GM12891 (cell line): ENCODE results near the gene HK1.
"Not testable (repeated sequence)": the region's sequence is repeated elsewhere in the genome, so short reads cannot be mapped to it uniquely, and the experiment has no call there.

ENCODE experiments used
- DNase-seq: peaks from one replicate; pipeline ENCODE4 v3.0.0; 2011; ENCODE audit warnings: low spot score; ENCODE audit not compliant: insufficient read length
- FAIRE-seq: peaks from 2 replicates; lab custom pipeline; 2011; peaks lifted over from hg19 to GRCh38; lab: Jason Lieb, UNC
- PAX5 ChIP-seq: IDR thresholded peaks from 2 replicates; pipeline ENCODE4 v1.6.1; 2011; ENCODE audit warnings: low read length, moderate library complexity, mild to moderate bottlenecking; ENCODE audit not compliant: insufficient read depth, severe bottlenecking
- POLR2A ChIP-seq: IDR thresholded peaks from 2 replicates; pipeline ENCODE4 v1.6.1; 2011; ENCODE audit warnings: low read depth, low read length, control low read depth
- POLR2AphosphoS5 ChIP-seq: IDR thresholded peaks from 2 replicates; pipeline ENCODE4 v1.6.1; 2011; ENCODE audit warnings: low read depth, low read length, control low read depth
- POU2F2 ChIP-seq: IDR thresholded peaks from 2 replicates; pipeline ENCODE4 v1.6.1; 2011; ENCODE audit warnings: low read depth, mild to moderate bottlenecking, control low read depth, low read length, moderate library complexity
- SPI1 ChIP-seq: IDR thresholded peaks from 2 replicates; pipeline ENCODE4 v1.6.1; 2011; ENCODE audit warnings: low read depth, low read length, control low read depth
- TAF1 ChIP-seq: IDR thresholded peaks from 2 replicates; pipeline ENCODE4 v1.6.1; 2011; ENCODE audit warnings: low read depth, low read length, control low read depth

The HK1 gene

GRCh38 chr10:69323622-69324021 is 45.3 kb downstream of the HK1 start:
- FAIRE-seq (no peak), DNase-seq (no peak)
- TF ChIP-seq TAF1 (no peak), SPI1 (no peak), POLR2A (no peak), POU2F2 (no peak), POLR2AphosphoS5 (no peak), PAX5 (no peak)

GRCh38 chr10:69324583-69324982 is 46.3 kb downstream of the HK1 start:
- FAIRE-seq (no peak), DNase-seq (no peak)
- TF ChIP-seq PAX5: no peak
- no peak for TF ChIP-seq SPI1
- TF ChIP-seq POU2F2: no peak
- no peak for TF ChIP-seq POLR2A
- TF ChIP-seq TAF1: no peak

DNA sequence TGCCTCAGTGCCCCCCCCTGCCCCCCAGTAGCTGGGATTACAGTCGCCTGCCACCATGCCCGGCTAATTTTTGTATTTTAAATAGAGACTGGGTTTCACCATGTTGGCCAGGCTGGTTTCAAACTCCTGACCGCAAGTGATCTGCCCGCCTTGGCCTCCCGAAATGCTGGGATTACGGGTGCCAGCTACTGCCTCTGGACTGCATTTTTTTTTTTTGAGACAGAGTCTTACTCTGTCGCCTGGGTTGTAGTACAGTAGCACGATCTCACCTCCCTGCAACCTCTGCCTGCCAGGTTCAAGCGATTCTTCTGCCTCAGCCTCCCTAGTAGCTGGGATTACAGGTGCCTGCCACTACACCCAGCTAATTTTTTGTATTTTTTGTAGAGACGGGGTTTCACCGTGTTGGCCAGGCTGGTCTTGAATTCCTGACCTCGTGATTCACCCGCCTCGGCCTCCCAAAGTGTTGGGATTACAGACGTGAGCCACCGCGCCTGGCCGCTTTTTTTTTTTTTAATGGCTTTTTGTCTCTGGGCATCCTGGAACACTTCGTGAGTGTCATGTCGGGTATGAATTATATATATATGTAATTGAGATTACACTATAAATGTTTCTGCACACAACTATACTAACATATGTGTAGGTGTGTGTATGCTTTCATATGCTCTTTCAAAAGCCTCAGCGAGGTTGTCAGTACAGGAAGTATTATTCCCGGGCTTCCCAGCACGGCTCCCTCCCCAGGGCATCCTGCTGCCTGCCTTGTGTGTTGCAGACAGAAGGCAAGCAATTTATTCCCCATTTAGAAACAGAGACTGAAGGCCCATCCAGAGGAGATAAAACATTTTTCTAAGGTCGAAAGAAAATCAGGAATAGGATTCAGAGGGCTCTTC is 47.6 kb downstream of the HK1 start:
- not testable (repeated sequence) for DNase-seq, FAIRE-seq

GRCh38 chr10:69326692-69327091 is 48.4 kb downstream of the HK1 start:
- FAIRE-seq: no peak
- no peak for DNase-seq
- TF ChIP-seq SPI1 (no peak), PAX5 (no peak), POU2F2 (no peak), TAF1 (no peak), POLR2A (no peak), POLR2AphosphoS5 (no peak)

GRCh38 chr10:69327463-69328379 is 49.4 kb downstream of the HK1 start:
- TF ChIP-seq PAX5 (no peak), POU2F2 (no peak), POLR2AphosphoS5 (0 out of 2 replicates have a peak, but pooled peaks have one; percentile 24), TAF1 (no peak)
- no peak for DNase-seq

DNA sequence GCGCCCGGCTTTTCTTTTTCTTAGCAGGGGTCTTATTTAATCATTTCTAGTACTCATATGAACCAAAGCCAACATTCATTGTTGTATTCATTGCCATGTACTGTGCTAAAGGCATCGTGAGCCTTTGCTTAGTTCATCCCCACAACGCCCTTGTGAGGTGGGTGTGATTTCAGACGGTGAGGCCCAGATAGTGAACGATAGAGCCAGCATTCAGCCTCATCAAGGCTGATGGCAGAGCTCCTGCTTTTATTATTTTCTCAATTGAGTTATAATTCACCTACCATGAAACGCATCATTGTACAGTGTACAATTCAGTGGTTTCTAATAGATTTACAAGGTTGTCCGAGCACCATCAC is 50.1 kb downstream of the HK1 start:
- FAIRE-seq (no peak), DNase-seq (no peak)
- TF ChIP-seq TAF1: no peak
- no peak for TF ChIP-seq SPI1
- no peak for TF ChIP-seq POLR2A
- no peak for TF ChIP-seq POLR2AphosphoS5
- no peak for TF ChIP-seq POU2F2
- TF ChIP-seq PAX5: no peak

More at GRCh38 chr10:69327463-69328379, 49.4 kb downstream of the HK1 start:
- peak; percentile 90 for FAIRE-seq

DNA sequence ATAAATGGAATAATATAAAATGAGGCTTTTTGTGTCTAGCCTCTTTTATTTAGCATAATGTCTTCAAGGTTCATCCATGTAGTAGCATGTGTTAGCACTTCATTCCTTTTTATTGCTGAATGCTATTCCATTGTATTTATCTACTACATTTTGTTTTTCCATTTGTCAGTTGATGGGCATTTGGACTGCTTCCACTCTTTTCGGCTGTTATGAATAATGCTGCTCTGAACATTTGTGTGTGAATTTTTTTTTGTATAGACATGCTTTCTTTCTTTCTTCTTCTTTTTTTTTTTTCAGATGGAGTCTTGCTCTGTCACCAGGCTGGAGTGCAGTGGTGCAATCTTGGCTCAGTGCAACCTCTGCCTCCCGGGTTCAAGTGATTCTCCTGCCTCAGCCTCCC is 50.6 kb downstream of the HK1 start:
- not testable (repeated sequence) for DNase-seq, FAIRE-seq

- DNase-seq: no peak
- TF ChIP-seq SPI1 (no peak), POU2F2 (no peak), PAX5 (no peak), POLR2A (no peak), TAF1 (no peak), POLR2AphosphoS5 (no peak)
- FAIRE-seq: no peak
Measured at GRCh38 chr10:69329721-69330178, 51.5 kb downstream of the HK1 start.

DNA sequence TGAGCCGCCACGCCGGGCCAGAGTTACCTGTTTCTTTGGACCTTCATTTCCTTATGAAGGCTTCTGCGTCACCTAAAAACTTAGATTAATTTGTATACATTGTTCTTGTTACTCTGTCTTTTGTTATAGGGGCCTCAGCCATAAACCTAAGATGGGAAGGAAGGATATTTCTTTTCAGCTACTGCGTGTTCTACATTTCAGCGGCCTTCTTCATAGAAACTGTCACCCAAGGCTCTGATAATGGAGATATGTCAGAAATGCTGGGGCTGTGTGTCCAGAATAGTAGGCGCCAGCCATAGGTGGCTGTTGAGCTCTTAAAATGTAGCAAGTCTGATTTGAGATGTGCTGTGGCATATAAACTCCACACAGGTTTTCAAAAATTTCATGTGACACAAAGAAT is 52.9 kb downstream of the HK1 start:
- no peak for FAIRE-seq
- DNase-seq: no peak
- TF ChIP-seq POLR2AphosphoS5 (no peak), POLR2A (no peak), SPI1 (no peak), TAF1 (no peak), POU2F2 (no peak), PAX5 (no peak)

- DNase-seq (no peak), FAIRE-seq (no peak)
- no peak for TF ChIP-seq POU2F2
- no peak for TF ChIP-seq PAX5
- no peak for TF ChIP-seq POLR2A
- TF ChIP-seq TAF1: no peak
- TF ChIP-seq SPI1: no peak
- no peak for TF ChIP-seq POLR2AphosphoS5
Measured at GRCh38 chr10:69332278-69333010, 54.1 kb downstream of the HK1 start.
